Measurements from ENCODE around the gene DLG2.

- TF ChIP-seq CTCF (IDR thresholded peaks at IDR 0.05) (no peak), TP53 (CRISPR knock-in tag; IDR thresholded peaks at IDR 0.05) (no peak), NFYB (CRISPR knock-in tag; conservative IDR thresholded peaks at IDR 0.05; ENCODE audit: low read depth) (no peak), ATF3 (CRISPR knock-in tag; conservative IDR thresholded peaks at IDR 0.05) (no peak), ESRRA (CRISPR knock-in tag; IDR thresholded peaks at IDR 0.05; ENCODE audit: borderline replicate concordance) (no peak), IRF2 (CRISPR knock-in tag; IDR thresholded peaks at IDR 0.05; ENCODE audit: borderline replicate concordance, low read depth) (no peak), RELA (CRISPR knock-in tag; IDR thresholded peaks at IDR 0.05; ENCODE audit: borderline replicate concordance) (no peak), CREB1 (CRISPR knock-in tag; IDR thresholded peaks at IDR 0.05) (no peak), NR2C2 (CRISPR knock-in tag; IDR thresholded peaks at IDR 0.05) (no peak)
- TF ChIP-seq, protein P1, sequence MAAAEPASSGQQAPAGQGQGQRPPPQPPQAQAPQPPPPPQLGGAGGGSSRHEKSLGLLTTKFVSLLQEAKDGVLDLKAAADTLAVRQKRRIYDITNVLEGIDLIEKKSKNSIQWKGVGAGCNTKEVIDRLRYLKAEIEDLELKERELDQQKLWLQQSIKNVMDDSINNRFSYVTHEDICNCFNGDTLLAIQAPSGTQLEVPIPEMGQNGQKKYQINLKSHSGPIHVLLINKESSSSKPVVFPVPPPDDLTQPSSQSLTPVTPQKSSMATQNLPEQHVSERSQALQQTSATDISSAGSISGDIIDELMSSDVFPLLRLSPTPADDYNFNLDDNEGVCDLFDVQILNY (CRISPR knock-in tag; IDR thresholded peaks at IDR 0.05): no peak
- TF ChIP-seq, protein P2, sequence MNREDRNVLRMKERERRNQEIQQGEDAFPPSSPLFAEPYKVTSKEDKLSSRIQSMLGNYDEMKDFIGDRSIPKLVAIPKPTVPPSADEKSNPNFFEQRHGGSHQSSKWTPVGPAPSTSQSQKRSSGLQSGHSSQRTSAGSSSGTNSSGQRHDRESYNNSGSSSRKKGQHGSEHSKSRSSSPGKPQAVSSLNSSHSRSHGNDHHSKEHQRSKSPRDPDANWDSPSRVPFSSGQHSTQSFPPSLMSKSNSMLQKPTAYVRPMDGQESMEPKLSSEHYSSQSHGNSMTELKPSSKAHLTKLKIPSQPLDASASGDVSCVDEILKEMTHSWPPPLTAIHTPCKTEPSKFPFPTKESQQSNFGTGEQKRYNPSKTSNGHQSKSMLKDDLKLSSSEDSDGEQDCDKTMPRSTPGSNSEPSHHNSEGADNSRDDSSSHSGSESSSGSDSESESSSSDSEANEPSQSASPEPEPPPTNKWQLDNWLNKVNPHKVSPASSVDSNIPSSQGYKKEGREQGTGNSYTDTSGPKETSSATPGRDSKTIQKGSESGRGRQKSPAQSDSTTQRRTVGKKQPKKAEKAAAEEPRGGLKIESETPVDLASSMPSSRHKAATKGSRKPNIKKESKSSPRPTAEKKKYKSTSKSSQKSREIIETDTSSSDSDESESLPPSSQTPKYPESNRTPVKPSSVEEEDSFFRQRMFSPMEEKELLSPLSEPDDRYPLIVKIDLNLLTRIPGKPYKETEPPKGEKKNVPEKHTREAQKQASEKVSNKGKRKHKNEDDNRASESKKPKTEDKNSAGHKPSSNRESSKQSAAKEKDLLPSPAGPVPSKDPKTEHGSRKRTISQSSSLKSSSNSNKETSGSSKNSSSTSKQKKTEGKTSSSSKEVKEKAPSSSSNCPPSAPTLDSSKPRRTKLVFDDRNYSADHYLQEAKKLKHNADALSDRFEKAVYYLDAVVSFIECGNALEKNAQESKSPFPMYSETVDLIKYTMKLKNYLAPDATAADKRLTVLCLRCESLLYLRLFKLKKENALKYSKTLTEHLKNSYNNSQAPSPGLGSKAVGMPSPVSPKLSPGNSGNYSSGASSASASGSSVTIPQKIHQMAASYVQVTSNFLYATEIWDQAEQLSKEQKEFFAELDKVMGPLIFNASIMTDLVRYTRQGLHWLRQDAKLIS (CRISPR knock-in tag; IDR thresholded peaks at IDR 0.05; ENCODE audit: borderline replicate concordance): no peak
- TF ChIP-seq, protein P3, sequence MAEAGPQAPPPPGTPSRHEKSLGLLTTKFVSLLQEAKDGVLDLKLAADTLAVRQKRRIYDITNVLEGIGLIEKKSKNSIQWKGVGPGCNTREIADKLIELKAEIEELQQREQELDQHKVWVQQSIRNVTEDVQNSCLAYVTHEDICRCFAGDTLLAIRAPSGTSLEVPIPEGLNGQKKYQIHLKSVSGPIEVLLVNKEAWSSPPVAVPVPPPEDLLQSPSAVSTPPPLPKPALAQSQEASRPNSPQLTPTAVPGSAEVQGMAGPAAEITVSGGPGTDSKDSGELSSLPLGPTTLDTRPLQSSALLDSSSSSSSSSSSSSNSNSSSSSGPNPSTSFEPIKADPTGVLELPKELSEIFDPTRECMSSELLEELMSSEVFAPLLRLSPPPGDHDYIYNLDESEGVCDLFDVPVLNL (CRISPR knock-in tag; IDR thresholded peaks at IDR 0.05; ENCODE audit: borderline replicate concordance, low read depth): no peak
Measured at GRCh38 chr11:84240847-84241246, 1386.3 kb downstream of the DLG2 start.

Measured in WTC11 (cell line).